Measurements from ENCODE around the gene MDN1.

Gene MDN1

GRCh38 chr6:89819336-89820130, at the start of gene MDN1:
MDN1 (minus strand) TSS chr6:89819794; CDS start chr6:89819607, 187 bp downstream.
- H2AFZ ChIP-seq (ENCODE audit: low read depth, low read length) = peak within 1 kb of the TSS; percentile 97
- H3K9ac ChIP-seq (ENCODE audit: low read depth, low read length) = peak within 1 kb of the TSS; percentile 73
- peak within 1 kb of the TSS; percentile 93 to 94 for H3K4me3 ChIP-seq (ENCODE audit: low read depth in 1 of 2, low read length in 2 of 2)
- peak within 1 kb of the TSS; percentile 89 for H3K27ac ChIP-seq (ENCODE audit: low read length)
- ATAC-seq (ENCODE audit: insufficient read depth, low read depth) = peak; percentile 97
- no peaks in the 10 kb centered on the region for H3K36me3 ChIP-seq (ENCODE audit: insufficient read depth, low read length)
- peak; percentile 92 for DNase-seq
- peaks cover 28% of the 10 kb centered on the region for H3K4me1 ChIP-seq (ENCODE audit: insufficient read depth, low read length)
- TF ChIP-seq CTCF (IDR thresholded peaks at IDR 0.05; ENCODE audit: borderline replicate concordance, extremely low read depth, low read length, poor library complexity, severe bottlenecking) (no peak), EZH2 (IDR thresholded peaks at IDR 0.05; ENCODE audit: borderline replicate concordance, low read depth, low read length, severe bottlenecking) (no peak)
- peak within 1 kb of the TSS; percentile 81 for H3K4me2 ChIP-seq (ENCODE audit: insufficient read depth, low read length)
- H3K9me3 ChIP-seq (ENCODE audit: insufficient read depth, low read length, severe bottlenecking) = no peaks in the 10 kb centered on the region
- H4K20me1 ChIP-seq (ENCODE audit: insufficient read depth, low read length) = peaks cover 22% of the 10 kb centered on the region; the same call in 1 of the 2 replicates
- no peaks in the 10 kb centered on the region for H3K27me3 ChIP-seq (ENCODE audit: insufficient read depth, low read length, poor library complexity)
- peaks cover 61% of the 10 kb centered on the region for H3K79me2 ChIP-seq (ENCODE audit: insufficient read depth, low read length)

- Histone ChIP-seq H3K4me1 (ENCODE audit: insufficient read depth, low read length) (no peaks in the 10 kb centered on the region), H3K9me3 (ENCODE audit: insufficient read depth, low read length, severe bottlenecking) (no peaks in the 10 kb centered on the region), H3K36me3 (ENCODE audit: insufficient read depth, low read length) (peaks cover 90% of the 10 kb centered on the region), H3K9ac (ENCODE audit: low read depth, low read length) (no peak overlapping the region), H3K27me3 (ENCODE audit: insufficient read depth, low read length, poor library complexity) (no peaks in the 10 kb centered on the region), H3K4me3 (ENCODE audit: low read depth in 1 of 2, low read length in 2 of 2) (no peak overlapping the region), H3K27ac (ENCODE audit: low read length) (no peak overlapping the region), H3K4me2 (ENCODE audit: insufficient read depth, low read length) (no peak overlapping the region), H2AFZ (ENCODE audit: low read depth, low read length) (no peak overlapping the region), H4K20me1 (ENCODE audit: insufficient read depth, low read length) (peaks cover 2% of the 10 kb centered on the region; the same call in 1 of the 2 replicates), H3K79me2 (ENCODE audit: insufficient read depth, low read length) (0 out of 2 replicates have a peak, but pooled peaks cover 3% of the 10 kb centered on the region)
- ATAC-seq (ENCODE audit: insufficient read depth, low read depth) = no peak
- no peak for DNase-seq
- no peak for TF ChIP-seq CTCF (IDR thresholded peaks at IDR 0.05; ENCODE audit: borderline replicate concordance, extremely low read depth, low read length, poor library complexity, severe bottlenecking)
- TF ChIP-seq EZH2 (IDR thresholded peaks at IDR 0.05; ENCODE audit: borderline replicate concordance, low read depth, low read length, severe bottlenecking) = no peak
Observed at GRCh38 chr6:89866024-89866678, 46.6 kb upstream of the MDN1 start.

- no peak overlapping the region for H3K4me3 ChIP-seq (ENCODE audit: low read depth in 1 of 2, low read length in 2 of 2)
- ATAC-seq (ENCODE audit: insufficient read depth, low read depth) = no peak
Observed at GRCh38 chr6:89862698-89863097, 43.1 kb upstream of the MDN1 start.

More at GRCh38 chr6:89862698-89863097, 43.1 kb upstream of the MDN1 start:
- no peak overlapping the region for H3K4me2 ChIP-seq (ENCODE audit: insufficient read depth, low read length)
- no peak for TF ChIP-seq EZH2 (IDR thresholded peaks at IDR 0.05; ENCODE audit: borderline replicate concordance, low read depth, low read length, severe bottlenecking)
- TF ChIP-seq CTCF (IDR thresholded peaks at IDR 0.05; ENCODE audit: borderline replicate concordance, extremely low read depth, low read length, poor library complexity, severe bottlenecking) = no peak
- no peaks in the 10 kb centered on the region for H3K9me3 ChIP-seq (ENCODE audit: insufficient read depth, low read length, severe bottlenecking)
- no peaks in the 10 kb centered on the region for H3K27me3 ChIP-seq (ENCODE audit: insufficient read depth, low read length, poor library complexity)
- H2AFZ ChIP-seq (ENCODE audit: low read depth, low read length) = no peak overlapping the region
- H4K20me1 ChIP-seq (ENCODE audit: insufficient read depth, low read length) = peaks cover 2% of the 10 kb centered on the region; the same call in 1 of the 2 replicates
- no peaks in the 10 kb centered on the region for H3K4me1 ChIP-seq (ENCODE audit: insufficient read depth, low read length)
- no peak overlapping the region for H3K27ac ChIP-seq (ENCODE audit: low read length)
- no peak overlapping the region for H3K9ac ChIP-seq (ENCODE audit: low read depth, low read length)
- H3K36me3 ChIP-seq (ENCODE audit: insufficient read depth, low read length) = peaks cover 93% of the 10 kb centered on the region
- DNase-seq = no peak
- H3K79me2 ChIP-seq (ENCODE audit: insufficient read depth, low read length) = 0 out of 2 replicates have a peak, but pooled peaks cover 3% of the 10 kb centered on the region

Data from DND-41 (cell line).